Neural cell (in vitro differentiated cells): Measurements from ENCODE around the gene HOXC9.

Source experiments
- EP300 ChIP-seq: fragments of 450-650 bp; conservative IDR thresholded peaks from 2 replicates; pipeline ENCODE4 v1.6.1; 2014; ENCODE audit warnings: antibody characterized with exemption, mild to moderate bottlenecking, moderate library complexity; ENCODE audit not compliant: poor library complexity, severe bottlenecking
- EZH2 ChIP-seq: fragments of 200-600, 300-800 bp; shearing (Covaris generic), sonication (generic); IDR thresholded peaks from 2 replicates; pipeline ENCODE4 v1.6.1; 2014; ENCODE audit warnings: antibody characterized with exemption, low read length, borderline replicate concordance, mild to moderate bottlenecking; ENCODE audit not compliant: insufficient read depth, poor library complexity, severe bottlenecking
- POLR2AphosphoS5 ChIP-seq: IDR thresholded peaks from 2 replicates; pipeline ENCODE4 v1.6.1; 2012
- TF ChIP-seq, protein P1 (sequence below): fragments of 450-650 bp; IDR thresholded peaks from 2 replicates; pipeline ENCODE4 v1.5.1; 2014; ENCODE audit warnings: antibody characterized with exemption, mild to moderate bottlenecking, moderate library complexity; ENCODE audit not compliant: poor library complexity, severe bottlenecking
- TF ChIP-seq, protein P2 (sequence below): IDR thresholded peaks from 2 replicates; pipeline ENCODE4 v1.6.1; 2012; ENCODE audit warnings: borderline replicate concordance

DNA sequence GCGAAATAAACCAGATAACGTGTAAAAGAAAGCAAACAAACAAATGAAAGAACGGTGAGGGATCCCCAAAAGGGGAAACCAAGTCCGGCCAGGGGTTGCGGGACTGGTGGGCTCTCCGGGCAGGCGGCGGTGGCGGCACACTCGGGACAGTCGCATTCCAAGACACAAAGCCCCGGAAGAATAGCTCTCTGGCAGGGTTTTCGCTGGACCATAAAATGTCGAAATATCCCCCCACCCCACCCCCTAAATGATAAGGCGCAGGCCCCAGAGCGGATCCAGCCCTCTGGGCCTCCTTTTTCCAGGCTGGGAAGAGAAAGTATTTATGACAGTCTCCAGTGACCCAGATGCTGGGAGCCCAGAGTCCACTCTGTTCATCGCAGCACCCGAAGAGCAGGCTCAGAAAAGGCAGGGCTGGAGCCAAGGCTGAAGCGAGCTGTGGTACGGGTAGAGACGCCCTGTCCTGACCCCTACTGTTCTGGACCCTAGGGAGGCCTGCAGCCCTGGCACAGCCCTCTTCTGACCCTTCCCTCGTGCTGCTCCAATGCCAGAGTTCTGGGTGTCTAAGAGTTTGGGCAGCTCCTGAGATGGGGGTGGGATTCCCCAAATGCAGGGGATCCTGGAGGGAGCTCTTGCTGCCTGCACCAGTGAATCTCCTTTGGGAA is 6.7 kb downstream of the HOXC9 start:
- TF ChIP-seq, protein P1, sequence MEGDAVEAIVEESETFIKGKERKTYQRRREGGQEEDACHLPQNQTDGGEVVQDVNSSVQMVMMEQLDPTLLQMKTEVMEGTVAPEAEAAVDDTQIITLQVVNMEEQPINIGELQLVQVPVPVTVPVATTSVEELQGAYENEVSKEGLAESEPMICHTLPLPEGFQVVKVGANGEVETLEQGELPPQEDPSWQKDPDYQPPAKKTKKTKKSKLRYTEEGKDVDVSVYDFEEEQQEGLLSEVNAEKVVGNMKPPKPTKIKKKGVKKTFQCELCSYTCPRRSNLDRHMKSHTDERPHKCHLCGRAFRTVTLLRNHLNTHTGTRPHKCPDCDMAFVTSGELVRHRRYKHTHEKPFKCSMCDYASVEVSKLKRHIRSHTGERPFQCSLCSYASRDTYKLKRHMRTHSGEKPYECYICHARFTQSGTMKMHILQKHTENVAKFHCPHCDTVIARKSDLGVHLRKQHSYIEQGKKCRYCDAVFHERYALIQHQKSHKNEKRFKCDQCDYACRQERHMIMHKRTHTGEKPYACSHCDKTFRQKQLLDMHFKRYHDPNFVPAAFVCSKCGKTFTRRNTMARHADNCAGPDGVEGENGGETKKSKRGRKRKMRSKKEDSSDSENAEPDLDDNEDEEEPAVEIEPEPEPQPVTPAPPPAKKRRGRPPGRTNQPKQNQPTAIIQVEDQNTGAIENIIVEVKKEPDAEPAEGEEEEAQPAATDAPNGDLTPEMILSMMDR, result no peak
- TF ChIP-seq EP300, result no peak
- TF ChIP-seq POLR2AphosphoS5, result no peak
- TF ChIP-seq EZH2, result no peak
- TF ChIP-seq, protein P2, sequence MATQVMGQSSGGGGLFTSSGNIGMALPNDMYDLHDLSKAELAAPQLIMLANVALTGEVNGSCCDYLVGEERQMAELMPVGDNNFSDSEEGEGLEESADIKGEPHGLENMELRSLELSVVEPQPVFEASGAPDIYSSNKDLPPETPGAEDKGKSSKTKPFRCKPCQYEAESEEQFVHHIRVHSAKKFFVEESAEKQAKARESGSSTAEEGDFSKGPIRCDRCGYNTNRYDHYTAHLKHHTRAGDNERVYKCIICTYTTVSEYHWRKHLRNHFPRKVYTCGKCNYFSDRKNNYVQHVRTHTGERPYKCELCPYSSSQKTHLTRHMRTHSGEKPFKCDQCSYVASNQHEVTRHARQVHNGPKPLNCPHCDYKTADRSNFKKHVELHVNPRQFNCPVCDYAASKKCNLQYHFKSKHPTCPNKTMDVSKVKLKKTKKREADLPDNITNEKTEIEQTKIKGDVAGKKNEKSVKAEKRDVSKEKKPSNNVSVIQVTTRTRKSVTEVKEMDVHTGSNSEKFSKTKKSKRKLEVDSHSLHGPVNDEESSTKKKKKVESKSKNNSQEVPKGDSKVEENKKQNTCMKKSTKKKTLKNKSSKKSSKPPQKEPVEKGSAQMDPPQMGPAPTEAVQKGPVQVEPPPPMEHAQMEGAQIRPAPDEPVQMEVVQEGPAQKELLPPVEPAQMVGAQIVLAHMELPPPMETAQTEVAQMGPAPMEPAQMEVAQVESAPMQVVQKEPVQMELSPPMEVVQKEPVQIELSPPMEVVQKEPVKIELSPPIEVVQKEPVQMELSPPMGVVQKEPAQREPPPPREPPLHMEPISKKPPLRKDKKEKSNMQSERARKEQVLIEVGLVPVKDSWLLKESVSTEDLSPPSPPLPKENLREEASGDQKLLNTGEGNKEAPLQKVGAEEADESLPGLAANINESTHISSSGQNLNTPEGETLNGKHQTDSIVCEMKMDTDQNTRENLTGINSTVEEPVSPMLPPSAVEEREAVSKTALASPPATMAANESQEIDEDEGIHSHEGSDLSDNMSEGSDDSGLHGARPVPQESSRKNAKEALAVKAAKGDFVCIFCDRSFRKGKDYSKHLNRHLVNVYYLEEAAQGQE, result no peak
